K562 (cell line): Measurements from ENCODE around the gene ARHGAP10.

Experiments used
- BHLHE40 ChIP-seq: IDR thresholded peaks from 2 replicates; pipeline ENCODE4 v1.6.1; 2011; ENCODE audit warnings: low read length, improper control_type of control experiment
- HCFC1 ChIP-seq: IDR thresholded peaks from 2 replicates; pipeline ENCODE4 v1.6.1; 2012; ENCODE audit warnings: low read depth, low read length, improper control_type of control experiment
- MAFK ChIP-seq: IDR thresholded peaks from 2 replicates; pipeline ENCODE4 v1.6.1; 2011; ENCODE audit warnings: low read length, improper control_type of control experiment
- RBM39 ChIP-seq: fragments of 200-400 bp; formaldehyde crosslinking; optimal IDR thresholded peaks from 2 replicates; pipeline ENCODE3; 2018; ENCODE audit warnings: low read depth, low read length
- SMAD3 ChIP-seq: fragments of 450-650 bp; formaldehyde crosslinking; conservative IDR thresholded peaks from 2 replicates; pipeline ENCODE4 v1.4.0; 2020; ENCODE audit warnings: mild to moderate bottlenecking
- TCFL5 ChIP-seq: fragments of 250-450 bp; sonication (Bioruptor Pico); conservative IDR thresholded peaks from 2 replicates; pipeline ENCODE4 v1.6.1; 2021; ENCODE audit warnings: mild to moderate bottlenecking, moderate library complexity, matching md5 sums
- ZNF3 ChIP-seq: fragments of 250-450 bp; sonication (Bioruptor Pico); IDR thresholded peaks from 2 replicates; pipeline ENCODE4 v1.5.0; 2021; ENCODE audit warnings: mild to moderate bottlenecking, moderate library complexity
- TF ChIP-seq, protein P1 (sequence below), 3 experiments: IDR thresholded peaks in 2 of 3; conservative IDR thresholded peaks in 1 of 3; 2 replicates each; pipeline ENCODE4 v1.5.1; 2011 to 2012; ENCODE audit warnings: low read length in 3 of 3, mild to moderate bottlenecking in 3 of 3, control low read depth in 2 of 3, improper control_type of control experiment in 1 of 3, inconsistent platforms in 1 of 3, low read depth in 1 of 3, mixed read lengths in 1 of 3, moderate library complexity in 1 of 3; ENCODE audit not compliant: insufficient read depth in 2 of 3
- TF ChIP-seq, protein P2 (sequence below): fragments of 250-450 bp; sonication (Bioruptor Pico); IDR thresholded peaks from 2 replicates; pipeline ENCODE4 v1.8.0; 2022; ENCODE audit warnings: moderate library complexity, mild to moderate bottlenecking, inconsistent platforms
- TF ChIP-seq, protein P3 (sequence below): fragments of 450-650 bp; formaldehyde crosslinking; IDR thresholded peaks from 2 replicates; pipeline ENCODE4 v1.4.0; 2022; ENCODE audit warnings: missing genetic modification characterization
- TF ChIP-seq, protein P4 (sequence below): fragments of 200-800 bp; sonication (Bioruptor generic); IDR thresholded peaks from 2 replicates; pipeline ENCODE4 v1.6.1; 2017; ENCODE audit warnings: missing genetic modification characterization, missing compliant biosample characterization
- TF ChIP-seq, protein P5 (sequence below): fragments of 450-650 bp; formaldehyde crosslinking; IDR thresholded peaks from 2 replicates; pipeline ENCODE4 v1.4.0; 2020; ENCODE audit warnings: mild to moderate bottlenecking, moderate library complexity
- TF ChIP-seq, protein P6 (sequence below), 2 experiments: fragments of 450-650 bp; IDR thresholded peaks; 2 replicates each; pipeline ENCODE4 v1.6.1; 2018; ENCODE audit warnings: mild to moderate bottlenecking in 2 of 2, low read depth in 1 of 2; ENCODE audit not compliant: partially characterized antibody in 2 of 2

DNA sequence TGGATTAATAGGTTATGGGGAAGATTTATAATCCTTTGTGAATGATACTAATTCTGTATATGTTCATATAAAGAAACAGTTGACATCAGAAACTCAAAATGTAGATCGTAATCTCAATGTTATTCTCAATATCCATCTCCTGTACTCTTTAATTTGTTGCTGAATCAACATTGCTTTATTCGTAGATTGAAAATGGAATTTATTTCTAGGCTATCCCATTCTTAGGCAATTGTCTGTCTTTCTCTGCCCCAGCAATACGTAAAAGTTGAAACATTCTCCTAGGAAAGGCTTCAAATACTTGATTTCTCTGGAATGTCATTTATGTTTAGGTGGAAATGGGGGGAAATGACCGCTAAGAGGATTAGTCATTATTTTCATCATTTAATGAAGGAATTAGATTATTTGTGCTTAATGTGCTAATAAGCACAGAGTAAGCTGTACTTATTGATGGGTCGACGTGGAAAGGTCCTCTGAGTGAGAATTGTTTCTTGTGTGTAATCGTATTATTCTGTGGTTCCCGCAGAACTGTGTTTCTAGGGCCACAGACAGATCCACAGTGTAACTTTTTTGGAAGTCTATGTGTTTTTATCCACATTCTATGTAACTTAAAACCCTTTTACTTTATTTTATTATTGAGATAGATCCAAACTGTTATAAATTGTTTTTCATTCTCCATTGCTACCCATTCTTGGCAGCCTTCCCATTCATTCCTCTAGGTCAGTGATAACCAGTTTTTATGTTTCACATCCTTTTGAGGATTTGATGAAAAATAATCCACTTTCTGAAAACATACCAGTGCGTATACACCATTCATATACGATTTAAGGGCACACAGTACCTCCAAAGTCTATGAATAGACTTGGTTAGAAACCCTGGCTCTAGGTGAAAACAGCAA is 262.9 kb downstream of the ARHGAP10 start:
- TF ChIP-seq, protein P1, sequence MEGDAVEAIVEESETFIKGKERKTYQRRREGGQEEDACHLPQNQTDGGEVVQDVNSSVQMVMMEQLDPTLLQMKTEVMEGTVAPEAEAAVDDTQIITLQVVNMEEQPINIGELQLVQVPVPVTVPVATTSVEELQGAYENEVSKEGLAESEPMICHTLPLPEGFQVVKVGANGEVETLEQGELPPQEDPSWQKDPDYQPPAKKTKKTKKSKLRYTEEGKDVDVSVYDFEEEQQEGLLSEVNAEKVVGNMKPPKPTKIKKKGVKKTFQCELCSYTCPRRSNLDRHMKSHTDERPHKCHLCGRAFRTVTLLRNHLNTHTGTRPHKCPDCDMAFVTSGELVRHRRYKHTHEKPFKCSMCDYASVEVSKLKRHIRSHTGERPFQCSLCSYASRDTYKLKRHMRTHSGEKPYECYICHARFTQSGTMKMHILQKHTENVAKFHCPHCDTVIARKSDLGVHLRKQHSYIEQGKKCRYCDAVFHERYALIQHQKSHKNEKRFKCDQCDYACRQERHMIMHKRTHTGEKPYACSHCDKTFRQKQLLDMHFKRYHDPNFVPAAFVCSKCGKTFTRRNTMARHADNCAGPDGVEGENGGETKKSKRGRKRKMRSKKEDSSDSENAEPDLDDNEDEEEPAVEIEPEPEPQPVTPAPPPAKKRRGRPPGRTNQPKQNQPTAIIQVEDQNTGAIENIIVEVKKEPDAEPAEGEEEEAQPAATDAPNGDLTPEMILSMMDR (IDR thresholded peaks at IDR 0.05 in 2 of 3, conservative IDR thresholded peaks at IDR 0.05 in 1 of 3; ENCODE audit: insufficient read depth in 2 of 3, low read depth in 1 of 3, low read length in 3 of 3) = no peak
- TF ChIP-seq RBM39 = no peak
- no peak for TF ChIP-seq SMAD3 (CRISPR knock-in tag)
- no peak for TF ChIP-seq MAFK
- TF ChIP-seq BHLHE40 = no peak
- TF ChIP-seq, protein P2, sequence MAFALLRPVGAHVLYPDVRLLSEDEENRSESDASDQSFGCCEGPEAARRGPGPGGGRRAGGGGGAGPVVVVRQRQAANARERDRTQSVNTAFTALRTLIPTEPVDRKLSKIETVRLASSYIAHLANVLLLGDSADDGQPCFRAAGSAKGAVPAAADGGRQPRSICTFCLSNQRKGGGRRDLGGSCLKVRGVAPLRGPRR = no peak
- TF ChIP-seq, protein P3, sequence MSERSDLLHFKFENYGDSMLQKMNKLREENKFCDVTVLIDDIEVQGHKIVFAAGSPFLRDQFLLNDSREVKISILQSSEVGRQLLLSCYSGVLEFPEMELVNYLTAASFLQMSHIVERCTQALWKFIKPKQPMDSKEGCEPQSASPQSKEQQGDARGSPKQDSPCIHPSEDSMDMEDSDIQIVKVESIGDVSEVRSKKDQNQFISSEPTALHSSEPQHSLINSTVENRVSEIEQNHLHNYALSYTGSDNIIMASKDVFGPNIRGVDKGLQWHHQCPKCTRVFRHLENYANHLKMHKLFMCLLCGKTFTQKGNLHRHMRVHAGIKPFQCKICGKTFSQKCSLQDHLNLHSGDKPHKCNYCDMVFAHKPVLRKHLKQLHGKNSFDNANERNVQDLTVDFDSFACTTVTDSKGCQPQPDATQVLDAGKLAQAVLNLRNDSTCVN (CRISPR knock-in tag) = no peak
- TF ChIP-seq HCFC1 = no peak
- TF ChIP-seq, protein P4, sequence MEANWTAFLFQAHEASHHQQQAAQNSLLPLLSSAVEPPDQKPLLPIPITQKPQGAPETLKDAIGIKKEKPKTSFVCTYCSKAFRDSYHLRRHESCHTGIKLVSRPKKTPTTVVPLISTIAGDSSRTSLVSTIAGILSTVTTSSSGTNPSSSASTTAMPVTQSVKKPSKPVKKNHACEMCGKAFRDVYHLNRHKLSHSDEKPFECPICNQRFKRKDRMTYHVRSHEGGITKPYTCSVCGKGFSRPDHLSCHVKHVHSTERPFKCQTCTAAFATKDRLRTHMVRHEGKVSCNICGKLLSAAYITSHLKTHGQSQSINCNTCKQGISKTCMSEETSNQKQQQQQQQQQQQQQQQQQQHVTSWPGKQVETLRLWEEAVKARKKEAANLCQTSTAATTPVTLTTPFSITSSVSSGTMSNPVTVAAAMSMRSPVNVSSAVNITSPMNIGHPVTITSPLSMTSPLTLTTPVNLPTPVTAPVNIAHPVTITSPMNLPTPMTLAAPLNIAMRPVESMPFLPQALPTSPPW (CRISPR knock-in tag) = no peak
- TF ChIP-seq ZNF3 = no peak
- TF ChIP-seq, protein P5, sequence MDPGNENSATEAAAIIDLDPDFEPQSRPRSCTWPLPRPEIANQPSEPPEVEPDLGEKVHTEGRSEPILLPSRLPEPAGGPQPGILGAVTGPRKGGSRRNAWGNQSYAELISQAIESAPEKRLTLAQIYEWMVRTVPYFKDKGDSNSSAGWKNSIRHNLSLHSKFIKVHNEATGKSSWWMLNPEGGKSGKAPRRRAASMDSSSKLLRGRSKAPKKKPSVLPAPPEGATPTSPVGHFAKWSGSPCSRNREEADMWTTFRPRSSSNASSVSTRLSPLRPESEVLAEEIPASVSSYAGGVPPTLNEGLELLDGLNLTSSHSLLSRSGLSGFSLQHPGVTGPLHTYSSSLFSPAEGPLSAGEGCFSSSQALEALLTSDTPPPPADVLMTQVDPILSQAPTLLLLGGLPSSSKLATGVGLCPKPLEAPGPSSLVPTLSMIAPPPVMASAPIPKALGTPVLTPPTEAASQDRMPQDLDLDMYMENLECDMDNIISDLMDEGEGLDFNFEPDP (CRISPR knock-in tag) = no peak
- no peak for TF ChIP-seq TCFL5 (CRISPR knock-in tag)
- TF ChIP-seq, protein P6, sequence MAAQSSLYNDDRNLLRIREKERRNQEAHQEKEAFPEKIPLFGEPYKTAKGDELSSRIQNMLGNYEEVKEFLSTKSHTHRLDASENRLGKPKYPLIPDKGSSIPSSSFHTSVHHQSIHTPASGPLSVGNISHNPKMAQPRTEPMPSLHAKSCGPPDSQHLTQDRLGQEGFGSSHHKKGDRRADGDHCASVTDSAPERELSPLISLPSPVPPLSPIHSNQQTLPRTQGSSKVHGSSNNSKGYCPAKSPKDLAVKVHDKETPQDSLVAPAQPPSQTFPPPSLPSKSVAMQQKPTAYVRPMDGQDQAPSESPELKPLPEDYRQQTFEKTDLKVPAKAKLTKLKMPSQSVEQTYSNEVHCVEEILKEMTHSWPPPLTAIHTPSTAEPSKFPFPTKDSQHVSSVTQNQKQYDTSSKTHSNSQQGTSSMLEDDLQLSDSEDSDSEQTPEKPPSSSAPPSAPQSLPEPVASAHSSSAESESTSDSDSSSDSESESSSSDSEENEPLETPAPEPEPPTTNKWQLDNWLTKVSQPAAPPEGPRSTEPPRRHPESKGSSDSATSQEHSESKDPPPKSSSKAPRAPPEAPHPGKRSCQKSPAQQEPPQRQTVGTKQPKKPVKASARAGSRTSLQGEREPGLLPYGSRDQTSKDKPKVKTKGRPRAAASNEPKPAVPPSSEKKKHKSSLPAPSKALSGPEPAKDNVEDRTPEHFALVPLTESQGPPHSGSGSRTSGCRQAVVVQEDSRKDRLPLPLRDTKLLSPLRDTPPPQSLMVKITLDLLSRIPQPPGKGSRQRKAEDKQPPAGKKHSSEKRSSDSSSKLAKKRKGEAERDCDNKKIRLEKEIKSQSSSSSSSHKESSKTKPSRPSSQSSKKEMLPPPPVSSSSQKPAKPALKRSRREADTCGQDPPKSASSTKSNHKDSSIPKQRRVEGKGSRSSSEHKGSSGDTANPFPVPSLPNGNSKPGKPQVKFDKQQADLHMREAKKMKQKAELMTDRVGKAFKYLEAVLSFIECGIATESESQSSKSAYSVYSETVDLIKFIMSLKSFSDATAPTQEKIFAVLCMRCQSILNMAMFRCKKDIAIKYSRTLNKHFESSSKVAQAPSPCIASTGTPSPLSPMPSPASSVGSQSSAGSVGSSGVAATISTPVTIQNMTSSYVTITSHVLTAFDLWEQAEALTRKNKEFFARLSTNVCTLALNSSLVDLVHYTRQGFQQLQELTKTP (IDR thresholded peaks at IDR 0.05; ENCODE audit: low read depth in 1 of 2, partially characterized antibody in 2 of 2) = no peak
